Measurements from ENCODE around the gene RSPH10B2. TPM values are rescaled to one million over a fixed set of nuclear protein-coding genes. Genes with fewer than 3 reads are reported as not detected.
A peak's percentile ranks its signal among the peaks of the same experiment; 100 is the strongest.
"Not testable (repeated sequence)": the region's sequence is repeated elsewhere in the genome, so short reads cannot be mapped to it uniquely, and the experiment has no call there.

Gene RSPH10B2
- total RNA-seq, 2 donors from 2014 or later, result 0.42 to 0.75 TPM

- not testable (repeated sequence) for H3K27ac Mint-ChIP-seq; H3K27me3 Mint-ChIP-seq (ENCODE audit: insufficient read depth); H3K9ac ChIP-seq (ENCODE audit: extremely low read depth, low read length, poor library complexity, severe bottlenecking); H3K36me3 ChIP-seq (ENCODE audit: control insufficient read depth, insufficient read depth, low read length); H3K9me3 ChIP-seq (ENCODE audit: control insufficient read depth, low read length); H3K4me1 ChIP-seq (ENCODE audit: control insufficient read depth, insufficient read depth, low read length); DNase-seq; H3K27ac ChIP-seq (ENCODE audit: low read depth, low read length); H3K27me3 ChIP-seq (ENCODE audit: control insufficient read depth, insufficient read depth, low read length, poor library complexity, severe bottlenecking); H3K36me3 Mint-ChIP-seq (ENCODE audit: low read depth); H3K4me3 ChIP-seq (ENCODE audit: low read length); H3K4me3 Mint-ChIP-seq; H3K4me1 Mint-ChIP-seq; H3K9me3 Mint-ChIP-seq
- WGBS, 2 experiments (ENCODE audit: insufficient coverage in 1 of 2, insufficient read length in 1 of 2), result 100% methylated on average over 1 of the region's 2 CpGs; no CpG with 5 or more reads in 1 of the 2 experiments
Observed at GRCh38 chr7:6800331-6800730, 46.4 kb downstream of the RSPH10B2 start.

GRCh38 chr7:6807393-6807918 is 53.6 kb downstream of the RSPH10B2 start:
- H3K9ac ChIP-seq (ENCODE audit: extremely low read depth, low read length, poor library complexity, severe bottlenecking); H3K9me3 ChIP-seq (ENCODE audit: control insufficient read depth, low read length); H3K9me3 Mint-ChIP-seq; H3K27me3 ChIP-seq (ENCODE audit: control insufficient read depth, insufficient read depth, low read length, poor library complexity, severe bottlenecking); H3K4me3 Mint-ChIP-seq; H3K27ac ChIP-seq (ENCODE audit: low read depth, low read length); H3K4me1 ChIP-seq (ENCODE audit: control insufficient read depth, insufficient read depth, low read length); H3K36me3 ChIP-seq (ENCODE audit: control insufficient read depth, insufficient read depth, low read length); H3K4me3 ChIP-seq (ENCODE audit: low read length); H3K27me3 Mint-ChIP-seq (ENCODE audit: insufficient read depth); H3K4me1 Mint-ChIP-seq; H3K27ac Mint-ChIP-seq; DNase-seq; H3K36me3 Mint-ChIP-seq (ENCODE audit: low read depth): not testable (repeated sequence)
- no CpG with 5 or more reads among the region's 4 CpGs for WGBS, 2 experiments (ENCODE audit: insufficient coverage in 1 of 2, insufficient read length in 1 of 2)

DNA sequence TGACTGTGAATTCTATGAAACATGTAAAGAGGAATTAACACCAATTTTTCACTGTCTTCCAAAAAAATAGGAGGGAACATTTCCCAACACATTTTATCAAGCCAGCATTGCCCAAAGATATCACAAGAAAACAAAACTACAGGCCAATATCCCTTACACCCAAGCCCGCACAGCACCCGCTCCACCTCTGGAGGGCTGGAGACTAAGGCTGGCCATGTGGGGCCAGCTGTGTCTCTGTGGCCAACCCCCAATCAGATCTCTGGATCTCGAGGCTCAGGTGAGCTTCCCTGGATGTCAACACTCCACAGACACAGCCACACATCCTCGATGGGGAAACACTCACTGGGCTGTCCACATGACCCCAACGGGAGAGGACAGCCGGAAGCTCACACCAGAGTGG is 54.1 kb downstream of the RSPH10B2 start:
- WGBS, 2 experiments (ENCODE audit: insufficient coverage in 1 of 2, insufficient read length in 1 of 2), result 57% methylated on average over 1 of the region's 6 CpGs; no CpG with 5 or more reads in 1 of the 2 experiments

GRCh38 chr7:6813011-6813410 is 59.1 kb downstream of the RSPH10B2 start:
- H3K27me3 Mint-ChIP-seq (ENCODE audit: insufficient read depth); H3K27ac Mint-ChIP-seq; H3K27ac ChIP-seq (ENCODE audit: low read depth, low read length); H3K9me3 Mint-ChIP-seq; H3K9ac ChIP-seq (ENCODE audit: extremely low read depth, low read length, poor library complexity, severe bottlenecking); H3K27me3 ChIP-seq (ENCODE audit: control insufficient read depth, insufficient read depth, low read length, poor library complexity, severe bottlenecking); H3K4me3 ChIP-seq (ENCODE audit: low read length); H3K4me1 Mint-ChIP-seq; H3K4me1 ChIP-seq (ENCODE audit: control insufficient read depth, insufficient read depth, low read length); H3K4me3 Mint-ChIP-seq; H3K9me3 ChIP-seq (ENCODE audit: control insufficient read depth, low read length); DNase-seq: not testable (repeated sequence)
- 94 to 100% methylated on average over 2 of the region's 2 CpGs for WGBS, 2 experiments (ENCODE audit: insufficient coverage in 1 of 2, insufficient read length in 1 of 2)
- H3K36me3 ChIP-seq (ENCODE audit: control insufficient read depth, insufficient read depth, low read length), result peaks cover 23% of the 10 kb centered on the region
- peaks cover 29% of the 10 kb centered on the region for H3K36me3 Mint-ChIP-seq (ENCODE audit: low read depth)

More for the DNA sequence above, 54.1 kb downstream of the RSPH10B2 start:
- not testable (repeated sequence) for H3K36me3 ChIP-seq (ENCODE audit: control insufficient read depth, insufficient read depth, low read length); DNase-seq; H3K4me1 ChIP-seq (ENCODE audit: control insufficient read depth, insufficient read depth, low read length); H3K9ac ChIP-seq (ENCODE audit: extremely low read depth, low read length, poor library complexity, severe bottlenecking); H3K27ac ChIP-seq (ENCODE audit: low read depth, low read length); H3K27me3 ChIP-seq (ENCODE audit: control insufficient read depth, insufficient read depth, low read length, poor library complexity, severe bottlenecking); H3K9me3 Mint-ChIP-seq; H3K36me3 Mint-ChIP-seq (ENCODE audit: low read depth); H3K27ac Mint-ChIP-seq; H3K4me3 Mint-ChIP-seq; H3K4me3 ChIP-seq (ENCODE audit: low read length); H3K27me3 Mint-ChIP-seq (ENCODE audit: insufficient read depth); H3K9me3 ChIP-seq (ENCODE audit: control insufficient read depth, low read length); H3K4me1 Mint-ChIP-seq

- WGBS, 2 experiments (ENCODE audit: insufficient coverage in 1 of 2, insufficient read length in 1 of 2), result 96% methylated on average over 5 of the region's 7 CpGs; no CpG with 5 or more reads in 1 of the 2 experiments
- not testable (repeated sequence) for H3K9ac ChIP-seq (ENCODE audit: extremely low read depth, low read length, poor library complexity, severe bottlenecking); H3K27me3 Mint-ChIP-seq (ENCODE audit: insufficient read depth); H3K4me3 ChIP-seq (ENCODE audit: low read length); H3K9me3 Mint-ChIP-seq; H3K4me1 ChIP-seq (ENCODE audit: control insufficient read depth, insufficient read depth, low read length); H3K27ac ChIP-seq (ENCODE audit: low read depth, low read length); H3K4me3 Mint-ChIP-seq; H3K9me3 ChIP-seq (ENCODE audit: control insufficient read depth, low read length); H3K4me1 Mint-ChIP-seq; H3K27me3 ChIP-seq (ENCODE audit: control insufficient read depth, insufficient read depth, low read length, poor library complexity, severe bottlenecking); H3K27ac Mint-ChIP-seq; DNase-seq
- peaks cover 40% of the 10 kb centered on the region for H3K36me3 Mint-ChIP-seq (ENCODE audit: low read depth)
- H3K36me3 ChIP-seq (ENCODE audit: control insufficient read depth, insufficient read depth, low read length), result peaks cover 29% of the 10 kb centered on the region
Observed at GRCh38 chr7:6815470-6815869, 61.6 kb downstream of the RSPH10B2 start.

DNA sequence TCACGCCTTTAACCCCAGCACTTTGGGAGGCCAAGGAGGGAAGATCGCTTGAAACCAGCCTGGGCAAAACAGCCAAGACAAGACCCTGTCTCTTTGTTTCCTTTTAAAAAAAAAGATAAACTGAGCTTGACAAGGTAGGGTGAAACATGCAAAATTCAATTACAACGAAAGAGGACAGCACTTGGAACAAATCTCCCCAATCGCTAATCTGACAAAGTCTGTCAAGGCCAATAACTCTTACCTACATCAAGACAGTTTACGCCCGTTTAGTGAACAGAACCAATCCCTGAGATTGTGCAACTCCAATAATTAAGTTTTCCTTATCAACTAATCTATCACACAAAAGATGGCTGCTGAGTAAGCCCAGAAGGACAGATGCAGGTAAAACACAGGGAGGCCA is 67.7 kb downstream of the RSPH10B2 start:
- WGBS, 2 experiments (ENCODE audit: insufficient coverage in 1 of 2, insufficient read length in 1 of 2), result 94 to 100% methylated on average over 2 to 6 of the region's 6 CpGs
- DNase-seq, result not testable (repeated sequence)

DNA sequence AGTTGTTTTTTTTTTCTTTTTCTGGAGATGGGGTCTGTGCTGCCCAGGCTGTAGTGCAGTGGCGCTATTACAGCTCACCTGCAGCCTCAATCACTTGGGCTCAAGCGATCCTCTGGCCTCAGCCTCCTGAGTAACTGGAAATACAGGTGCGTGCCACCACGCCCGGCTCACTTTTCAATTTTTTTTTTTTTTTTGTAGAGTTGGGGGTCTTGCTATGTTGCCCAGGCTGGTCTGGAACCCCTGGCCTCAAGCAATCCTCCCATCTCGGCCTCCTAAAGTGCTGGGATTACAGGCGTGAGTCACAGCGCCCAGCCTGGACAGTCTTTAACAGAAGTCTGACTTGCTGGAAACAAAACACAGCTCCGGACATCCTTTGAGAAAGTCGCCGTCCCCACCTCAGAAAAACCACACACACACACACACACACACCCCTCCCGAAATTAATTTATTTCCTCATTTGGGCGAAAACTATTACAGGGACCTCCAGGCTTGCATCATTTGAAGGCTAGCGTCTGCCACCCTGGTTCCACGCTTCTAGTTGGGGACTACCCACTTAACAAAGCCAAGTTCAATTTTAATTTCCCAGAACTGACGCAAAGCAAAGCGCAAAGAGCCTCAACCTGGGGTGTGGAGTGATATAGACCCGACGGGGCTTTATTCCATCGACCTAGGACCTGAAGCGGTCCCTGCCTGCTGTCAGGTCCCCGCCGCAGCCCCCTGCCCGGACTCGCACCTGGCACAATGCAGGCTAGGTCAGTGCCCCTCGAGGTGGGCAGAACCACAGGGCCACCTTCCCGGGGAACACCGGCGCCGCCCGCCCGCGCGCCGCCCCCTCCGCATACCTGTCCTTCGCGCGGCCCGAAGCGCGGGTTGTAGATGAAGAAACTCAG is 71.6 kb downstream of the RSPH10B2 start:
- not testable (repeated sequence) for H3K27ac ChIP-seq (ENCODE audit: low read depth, low read length); H3K27ac Mint-ChIP-seq; H3K9ac ChIP-seq (ENCODE audit: extremely low read depth, low read length, poor library complexity, severe bottlenecking); H3K27me3 ChIP-seq (ENCODE audit: control insufficient read depth, insufficient read depth, low read length, poor library complexity, severe bottlenecking); H3K4me1 ChIP-seq (ENCODE audit: control insufficient read depth, insufficient read depth, low read length); H3K9me3 ChIP-seq (ENCODE audit: control insufficient read depth, low read length); DNase-seq; H3K4me1 Mint-ChIP-seq; H3K27me3 Mint-ChIP-seq (ENCODE audit: insufficient read depth); H3K9me3 Mint-ChIP-seq
- H3K4me3 Mint-ChIP-seq, result peak overlapping the region; percentile 78
- peak overlapping the region; percentile 76 for H3K4me3 ChIP-seq (ENCODE audit: low read length)
- WGBS, 2 experiments (ENCODE audit: insufficient coverage in 1 of 2, insufficient read length in 1 of 2), result no CpG with 5 or more reads among the region's 42 CpGs
- H3K36me3 Mint-ChIP-seq (ENCODE audit: low read depth), result peaks cover 16% of the 10 kb centered on the region
- H3K36me3 ChIP-seq (ENCODE audit: control insufficient read depth, insufficient read depth, low read length), result peaks cover 13% of the 10 kb centered on the region

More for the DNA sequence above, 67.7 kb downstream of the RSPH10B2 start:
- peaks cover 23% of the 10 kb centered on the region for H3K36me3 ChIP-seq (ENCODE audit: control insufficient read depth, insufficient read depth, low read length)
- H3K4me1 ChIP-seq (ENCODE audit: control insufficient read depth, insufficient read depth, low read length); H3K27me3 ChIP-seq (ENCODE audit: control insufficient read depth, insufficient read depth, low read length, poor library complexity, severe bottlenecking); H3K27ac ChIP-seq (ENCODE audit: low read depth, low read length); H3K27ac Mint-ChIP-seq; H3K4me3 Mint-ChIP-seq; H3K27me3 Mint-ChIP-seq (ENCODE audit: insufficient read depth); H3K4me3 ChIP-seq (ENCODE audit: low read length); H3K9ac ChIP-seq (ENCODE audit: extremely low read depth, low read length, poor library complexity, severe bottlenecking); H3K4me1 Mint-ChIP-seq; H3K9me3 Mint-ChIP-seq; H3K9me3 ChIP-seq (ENCODE audit: control insufficient read depth, low read length): not testable (repeated sequence)
- peaks cover 32% of the 10 kb centered on the region for H3K36me3 Mint-ChIP-seq (ENCODE audit: low read depth)
